Testis (tissue), 3 donors: ENCODE results near the gene NFIA. TPM values are rescaled to one million over a fixed set of nuclear protein-coding genes. Genes with fewer than 3 reads are reported as not detected.
A peak's percentile ranks its signal among the peaks of the same experiment; 100 is the strongest.

Experiments used
- DNase-seq: peaks from one replicate; pipeline ENCODE4 v3.0.0-alpha.2; 2019
- H3K27ac ChIP-seq, 2 donors: fragments of 200-600 bp; sonication (generic); one replicate each; pipeline ENCODE4 v1.5.1; 2019
- H3K27me3 ChIP-seq: fragments of 200-600 bp; sonication (generic); one replicate; pipeline ENCODE4 v1.5.1; 2019
- H3K36me3 ChIP-seq: fragments of 200-600 bp; sonication (generic); one replicate; pipeline ENCODE4 v1.5.1; 2017; ENCODE audit warnings: low read depth; ENCODE audit errors: missing control alignments
- H3K4me1 ChIP-seq: fragments of 200-600 bp; sonication (generic); one replicate; pipeline ENCODE4 v1.5.1; 2019
- H3K4me3 ChIP-seq, 2 donors: fragments of 200-600 bp; sonication (generic); one replicate each; pipeline ENCODE4 v1.5.1; 2017 to 2019
- H3K9me3 ChIP-seq: fragments of 200-600 bp; sonication (generic); one replicate; pipeline ENCODE4 v1.5.1; 2017
- POLR2A ChIP-seq: fragments of 450-650 bp; IDR thresholded peaks from one replicate; pipeline ENCODE4 v1.6.1; 2017; ENCODE audit warnings: antibody characterized with exemption, mild to moderate bottlenecking, moderate library complexity
- WGBS, 2 donors: methylation state at CpG; one replicate each; pipeline ENCODE4 v1.1.5; 2018; 5-methylcytosine and 5-hydroxymethylcytosine counted together
- intact Hi-C: fragments of 100-400 bp; cut with DNase I; formaldehyde crosslinking; loops from one replicate; pipeline ENCODE4 v1.15.1; 2023; ENCODE audit warnings: low total_unique reads
- polyA plus RNA-seq: library from polyadenylated mRNA; stranded (reverse); fragments of 350-450 nt; fragmentation: Illumina TruSeq; extraction: RNeasy Lipid Tissue Mini Kit (QIAGEN cat#74804); gene quantifications from one replicate; pipeline ENCODE4 v1.2.3, GENCODE V29; 2014; ENCODE audit warnings: low read depth, low replicate concordance; ENCODE audit not compliant: insufficient read depth
- total RNA-seq, 2 donors: library from RNA; depleted of rRNA; stranded (reverse); fragments of >200 nt; gene quantifications; one replicate each; pipeline ENCODE4 v1.2.3, GENCODE V29; 2016
- TF ChIP-seq, protein P1 (sequence below), 3 experiments: fragments of 450-650 bp in 2 of 3; fragments of 200-600 bp in 1 of 3; sonication (generic) in 1 of 3; IDR thresholded peaks; one replicate each; pipeline ENCODE4 v1.5.1; 2016 to 2019; ENCODE audit warnings: antibody characterized with exemption in 3 of 3, mild to moderate bottlenecking in 2 of 3, moderate library complexity in 1 of 3

NFIA gene
- total and polyA plus RNA-seq, 3 donors from 2014 or later: 11.6 to 78.9 (median 53.5) TPM

DNA sequence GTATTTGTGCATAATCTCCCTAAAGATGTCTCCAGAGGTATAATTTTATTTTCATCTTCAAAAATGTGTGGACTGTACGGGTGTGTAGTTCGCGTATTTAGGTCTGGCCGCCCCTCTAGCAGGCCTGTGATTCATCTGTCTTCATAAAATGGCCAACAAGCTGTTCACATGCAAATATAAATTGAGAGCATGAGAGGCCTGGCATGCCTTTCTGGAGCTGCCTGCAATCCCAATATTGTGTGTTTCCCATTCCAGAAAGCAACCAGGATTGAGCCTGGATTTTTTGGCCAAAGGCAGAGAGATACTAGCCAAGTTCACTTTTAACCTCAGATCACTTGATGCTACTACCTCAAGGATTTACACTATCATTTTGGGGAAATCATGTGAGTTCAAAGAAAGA lies 197.2 kb downstream of the NFIA start:
- DNase-seq: no peak
- intact Hi-C loops: no loop called here
- Histone ChIP-seq H3K4me3 (no peak overlapping the region), H3K27ac (peak overlapping the region in 1 of 2 donors; percentile 36), H3K9me3 (no peaks in the 10 kb centered on the region), H3K27me3 (no peaks in the 10 kb centered on the region), H3K4me1 (peaks cover 25% of the 10 kb centered on the region), H3K36me3 (no peaks in the 10 kb centered on the region)
- WGBS, 2 donors: 91 to 96% methylated on average over 4 of the region's 4 CpGs
- TF ChIP-seq, protein P1, sequence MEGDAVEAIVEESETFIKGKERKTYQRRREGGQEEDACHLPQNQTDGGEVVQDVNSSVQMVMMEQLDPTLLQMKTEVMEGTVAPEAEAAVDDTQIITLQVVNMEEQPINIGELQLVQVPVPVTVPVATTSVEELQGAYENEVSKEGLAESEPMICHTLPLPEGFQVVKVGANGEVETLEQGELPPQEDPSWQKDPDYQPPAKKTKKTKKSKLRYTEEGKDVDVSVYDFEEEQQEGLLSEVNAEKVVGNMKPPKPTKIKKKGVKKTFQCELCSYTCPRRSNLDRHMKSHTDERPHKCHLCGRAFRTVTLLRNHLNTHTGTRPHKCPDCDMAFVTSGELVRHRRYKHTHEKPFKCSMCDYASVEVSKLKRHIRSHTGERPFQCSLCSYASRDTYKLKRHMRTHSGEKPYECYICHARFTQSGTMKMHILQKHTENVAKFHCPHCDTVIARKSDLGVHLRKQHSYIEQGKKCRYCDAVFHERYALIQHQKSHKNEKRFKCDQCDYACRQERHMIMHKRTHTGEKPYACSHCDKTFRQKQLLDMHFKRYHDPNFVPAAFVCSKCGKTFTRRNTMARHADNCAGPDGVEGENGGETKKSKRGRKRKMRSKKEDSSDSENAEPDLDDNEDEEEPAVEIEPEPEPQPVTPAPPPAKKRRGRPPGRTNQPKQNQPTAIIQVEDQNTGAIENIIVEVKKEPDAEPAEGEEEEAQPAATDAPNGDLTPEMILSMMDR (IDR thresholded peaks at IDR 0.05): no peak

DNA sequence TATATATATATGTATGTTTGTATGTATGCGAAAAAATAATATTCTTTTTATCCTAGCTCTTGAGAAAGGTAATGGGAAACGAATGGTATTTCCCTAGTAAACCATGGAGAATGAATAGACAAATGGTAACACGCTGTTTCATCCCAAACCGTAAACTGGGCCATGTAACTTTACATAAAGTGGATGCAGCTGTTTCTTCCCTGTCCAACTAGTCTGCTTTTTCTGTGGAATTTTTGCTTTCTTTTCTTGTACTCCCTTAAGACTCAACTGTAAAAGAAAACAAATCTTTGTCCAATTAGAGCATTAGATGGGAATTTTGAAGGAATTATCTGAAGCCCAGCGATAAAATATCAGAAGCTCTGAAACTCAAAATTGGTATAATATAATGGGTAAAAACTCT lies 198.1 kb downstream of the NFIA start:
- Histone ChIP-seq H3K9me3 (no peaks in the 10 kb centered on the region), H3K36me3 (no peaks in the 10 kb centered on the region), H3K4me3 (no peak overlapping the region), H3K27me3 (no peaks in the 10 kb centered on the region), H3K4me1 (peaks cover 25% of the 10 kb centered on the region), H3K27ac (peak overlapping the region in 1 of 2 donors; percentile 36)
- no peak for TF ChIP-seq POLR2A
- TF ChIP-seq, protein P1 (IDR thresholded peaks at IDR 0.05): no peak
- intact Hi-C loops: no loop called here
- no peak for DNase-seq
- 63 to 68% methylated on average over 5 of the region's 5 CpGs for WGBS, 2 donors

DNA sequence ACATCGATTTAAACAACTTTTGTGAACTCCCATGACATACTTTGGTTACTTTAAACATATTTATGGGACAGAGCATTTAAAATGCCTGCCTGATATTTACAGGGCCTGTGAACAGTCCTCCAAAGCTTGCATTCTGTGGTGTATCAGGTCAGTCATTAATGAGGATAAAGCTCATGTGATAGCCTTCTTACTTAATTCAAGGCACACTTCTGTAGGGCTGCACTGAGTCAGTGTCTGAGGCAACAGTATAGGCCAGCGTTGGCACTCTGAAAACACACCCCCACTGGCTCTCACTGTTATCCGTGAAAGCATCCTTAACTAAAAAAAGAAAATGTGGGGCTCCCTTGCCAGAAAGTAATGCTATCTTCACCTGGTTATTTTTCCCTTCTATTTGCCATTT lies 200.0 kb downstream of the NFIA start:
- WGBS, 2 donors: 76 to 81% methylated on average over 3 of the region's 3 CpGs

DNA sequence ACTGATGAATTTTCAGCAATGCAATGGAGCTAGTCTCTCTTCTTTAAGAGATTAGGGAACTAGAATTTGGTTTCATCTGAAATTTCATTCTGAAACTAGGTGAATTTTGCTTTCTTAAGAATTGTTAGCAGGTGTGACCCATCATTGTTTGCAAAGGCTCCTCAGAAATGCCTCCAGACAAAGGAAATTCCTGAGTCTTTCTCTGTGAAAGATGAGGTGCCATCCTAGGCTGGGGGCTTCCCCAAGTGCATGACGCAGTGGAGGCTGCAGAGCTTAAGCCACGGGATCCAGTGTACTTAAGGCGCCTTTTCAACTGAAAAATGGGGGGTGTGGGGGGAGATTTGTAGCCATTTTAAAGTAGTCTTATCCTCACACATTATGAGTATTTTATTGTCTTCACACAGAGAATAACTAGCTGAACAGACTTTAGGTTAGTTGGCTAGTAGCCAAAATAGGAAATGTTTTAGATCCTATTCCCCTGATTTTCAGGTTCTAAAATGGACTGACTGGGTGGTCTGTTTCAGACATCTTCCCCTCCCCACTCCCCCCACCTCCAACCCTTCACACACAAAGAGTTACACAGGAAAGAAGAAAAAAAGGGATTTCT lies 202.0 kb downstream of the NFIA start:
- TF ChIP-seq, protein P1 (IDR thresholded peaks at IDR 0.05): no peak
- no peak for TF ChIP-seq POLR2A
- Histone ChIP-seq H3K36me3 (no peaks in the 10 kb centered on the region), H3K4me3 (no peak overlapping the region), H3K4me1 (peaks cover 6% of the 10 kb centered on the region), H3K9me3 (no peaks in the 10 kb centered on the region), H3K27ac (no peak overlapping the region), H3K27me3 (no peaks in the 10 kb centered on the region)
- DNase-seq: no peak
- intact Hi-C loops: no loop called here
- 94 to 97% methylated on average over 3 of the region's 3 CpGs for WGBS, 2 donors

More for the DNA sequence above, 200.0 kb downstream of the NFIA start:
- Histone ChIP-seq H3K9me3 (no peaks in the 10 kb centered on the region), H3K36me3 (no peaks in the 10 kb centered on the region), H3K27ac (no peak overlapping the region), H3K4me1 (peaks cover 24% of the 10 kb centered on the region), H3K27me3 (no peaks in the 10 kb centered on the region), H3K4me3 (no peak overlapping the region)
- TF ChIP-seq POLR2A: no peak
- TF ChIP-seq, protein P1 (IDR thresholded peaks at IDR 0.05): no peak
- intact Hi-C loops: no loop called here
- no peak for DNase-seq

DNA sequence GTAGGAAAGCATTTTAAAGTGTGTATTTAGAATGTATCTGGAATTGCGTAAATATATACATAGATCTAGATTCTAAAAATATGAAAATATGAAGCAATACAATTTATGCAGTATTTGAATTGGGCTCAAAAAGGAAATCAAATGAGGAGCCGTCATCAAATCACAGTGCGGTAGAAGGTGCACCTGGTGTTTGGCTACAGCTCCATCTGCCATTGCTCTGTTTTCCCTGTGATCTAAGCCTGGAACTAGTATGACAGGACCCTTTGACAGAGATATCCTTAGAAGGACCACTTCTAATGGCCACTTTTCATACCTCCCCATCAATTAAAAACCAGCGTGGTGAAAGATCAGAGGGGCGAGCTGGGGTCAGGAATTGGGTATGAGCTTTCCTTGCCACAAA lies 202.6 kb downstream of the NFIA start:
- H3K4me1 ChIP-seq: peaks cover 2% of the 10 kb centered on the region
- TF ChIP-seq POLR2A: no peak
- TF ChIP-seq, protein P1 (IDR thresholded peaks at IDR 0.05): no peak
- H3K27me3 ChIP-seq: no peaks in the 10 kb centered on the region
- 97 to 98% methylated on average over 5 of the region's 5 CpGs for WGBS, 2 donors
- no peak for DNase-seq
- H3K36me3 ChIP-seq: no peaks in the 10 kb centered on the region
- H3K9me3 ChIP-seq: no peaks in the 10 kb centered on the region
- intact Hi-C loops: no loop called here
- no peak overlapping the region for H3K4me3 ChIP-seq
- no peak overlapping the region for H3K27ac ChIP-seq
